ENCODE measurements around the gene BID. TPM values are rescaled to one million over a fixed set of nuclear protein-coding genes. Genes with fewer than 3 reads are reported as not detected.

Gene BID
- total RNA-seq, 1 donor from 2014 or later = 15.9 TPM

DNA sequence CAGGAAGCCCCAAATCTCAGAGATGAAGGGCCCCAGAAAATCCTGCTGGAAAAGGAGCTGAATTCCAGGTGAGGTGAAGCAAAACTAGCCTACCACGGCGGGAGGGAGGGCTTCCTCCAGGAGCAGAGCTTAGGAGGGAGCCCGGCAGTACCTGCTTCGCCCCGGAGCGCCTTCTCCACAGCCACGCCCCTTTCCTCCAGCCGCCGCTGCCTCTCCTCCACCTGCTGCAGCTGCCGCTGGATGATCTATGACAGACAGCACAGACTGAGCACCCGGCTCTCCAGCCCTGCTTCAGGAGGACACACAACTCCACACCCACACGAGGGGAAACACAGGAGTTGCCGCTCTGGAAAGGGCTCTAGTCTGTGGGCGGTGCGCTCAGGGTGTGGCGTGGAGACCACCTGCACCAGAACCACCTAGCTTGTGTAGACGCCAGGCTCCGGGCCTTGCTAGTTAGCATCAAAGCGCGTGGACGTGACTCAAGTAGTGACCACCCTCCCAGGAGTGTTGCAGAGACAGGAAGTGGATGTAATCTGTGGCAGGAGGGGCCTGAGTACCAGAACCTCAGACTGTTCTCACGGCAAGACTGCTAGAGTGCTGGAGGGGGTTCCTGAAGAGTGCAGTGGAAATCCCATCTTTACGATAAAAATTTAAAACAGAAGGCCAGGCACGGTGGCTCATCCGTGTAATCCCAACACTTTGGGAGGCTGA, 34.6 kb upstream of the BID start:
- Mint-ChIP-seq H3K4me3 (ENCODE audit: unreplicated experiment) (no peak overlapping the region), H3K36me3 (ENCODE audit: low read depth) (peaks cover 21% of the 10 kb centered on the region), H3K4me1 (ENCODE audit: low read depth) (no peaks in the 10 kb centered on the region), H3K27ac (ENCODE audit: unreplicated experiment) (no peak overlapping the region), H3K27me3 (ENCODE audit: low read depth) (no peaks in the 10 kb centered on the region), H3K9me3 (ENCODE audit: low read depth) (no peaks in the 10 kb centered on the region)
- TF ChIP-seq, protein P1, sequence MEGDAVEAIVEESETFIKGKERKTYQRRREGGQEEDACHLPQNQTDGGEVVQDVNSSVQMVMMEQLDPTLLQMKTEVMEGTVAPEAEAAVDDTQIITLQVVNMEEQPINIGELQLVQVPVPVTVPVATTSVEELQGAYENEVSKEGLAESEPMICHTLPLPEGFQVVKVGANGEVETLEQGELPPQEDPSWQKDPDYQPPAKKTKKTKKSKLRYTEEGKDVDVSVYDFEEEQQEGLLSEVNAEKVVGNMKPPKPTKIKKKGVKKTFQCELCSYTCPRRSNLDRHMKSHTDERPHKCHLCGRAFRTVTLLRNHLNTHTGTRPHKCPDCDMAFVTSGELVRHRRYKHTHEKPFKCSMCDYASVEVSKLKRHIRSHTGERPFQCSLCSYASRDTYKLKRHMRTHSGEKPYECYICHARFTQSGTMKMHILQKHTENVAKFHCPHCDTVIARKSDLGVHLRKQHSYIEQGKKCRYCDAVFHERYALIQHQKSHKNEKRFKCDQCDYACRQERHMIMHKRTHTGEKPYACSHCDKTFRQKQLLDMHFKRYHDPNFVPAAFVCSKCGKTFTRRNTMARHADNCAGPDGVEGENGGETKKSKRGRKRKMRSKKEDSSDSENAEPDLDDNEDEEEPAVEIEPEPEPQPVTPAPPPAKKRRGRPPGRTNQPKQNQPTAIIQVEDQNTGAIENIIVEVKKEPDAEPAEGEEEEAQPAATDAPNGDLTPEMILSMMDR (IDR thresholded peaks at IDR 0.05) = no peak
- DNase-seq (ENCODE audit: low spot score) = no peak

DNA sequence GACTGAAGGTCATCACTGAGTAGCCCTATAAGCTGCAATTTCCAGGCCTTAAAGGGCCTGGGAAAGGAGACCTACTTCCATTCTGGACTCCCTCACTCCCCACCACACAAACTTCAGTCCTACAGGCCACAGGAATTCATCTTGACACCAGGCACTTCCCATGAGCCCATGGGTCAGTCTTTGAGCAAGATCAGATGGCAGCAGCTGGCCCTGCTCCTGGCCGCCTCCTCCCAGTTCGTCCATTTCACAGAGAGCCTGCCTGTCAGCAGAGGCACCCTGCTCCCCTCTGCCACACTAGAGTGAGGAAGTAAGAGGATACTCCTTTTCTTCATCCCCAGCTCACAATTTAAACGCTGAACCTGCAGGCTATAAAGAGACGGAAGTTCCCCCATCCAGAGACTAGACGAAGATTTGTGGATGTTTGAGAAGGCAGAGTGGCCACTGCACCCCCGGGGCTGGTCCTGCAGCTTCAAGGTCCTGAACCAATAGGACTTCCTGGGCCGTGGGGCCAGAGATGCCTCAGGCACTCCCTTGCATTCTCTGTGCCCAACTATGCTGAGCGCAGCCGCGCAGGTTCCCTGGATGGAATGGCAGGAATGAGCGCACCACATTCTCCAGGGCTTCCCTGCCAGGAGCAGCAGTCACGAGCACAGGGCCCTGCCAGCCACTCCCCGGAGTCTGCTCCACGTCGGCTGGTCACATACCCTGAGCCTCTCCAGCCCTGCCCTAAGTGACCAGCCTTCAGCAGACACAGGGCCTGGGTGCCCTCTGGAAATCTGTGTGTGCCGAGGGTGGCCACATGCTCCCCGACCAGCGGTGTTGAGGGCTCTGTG, 33.5 kb upstream of the BID start:
- H3K4me3 Mint-ChIP-seq (ENCODE audit: unreplicated experiment) = no peak overlapping the region
- DNase-seq (ENCODE audit: low spot score) = no peak
- H3K27me3 Mint-ChIP-seq (ENCODE audit: low read depth) = no peaks in the 10 kb centered on the region
- TF ChIP-seq, protein P1 (IDR thresholded peaks at IDR 0.05) = no peak
- peaks cover 23% of the 10 kb centered on the region for H3K36me3 Mint-ChIP-seq (ENCODE audit: low read depth)
- H3K9me3 Mint-ChIP-seq (ENCODE audit: low read depth) = no peaks in the 10 kb centered on the region
- H3K27ac Mint-ChIP-seq (ENCODE audit: unreplicated experiment) = peak overlapping the region; percentile 18
- no peaks in the 10 kb centered on the region for H3K4me1 Mint-ChIP-seq (ENCODE audit: low read depth)

DNA sequence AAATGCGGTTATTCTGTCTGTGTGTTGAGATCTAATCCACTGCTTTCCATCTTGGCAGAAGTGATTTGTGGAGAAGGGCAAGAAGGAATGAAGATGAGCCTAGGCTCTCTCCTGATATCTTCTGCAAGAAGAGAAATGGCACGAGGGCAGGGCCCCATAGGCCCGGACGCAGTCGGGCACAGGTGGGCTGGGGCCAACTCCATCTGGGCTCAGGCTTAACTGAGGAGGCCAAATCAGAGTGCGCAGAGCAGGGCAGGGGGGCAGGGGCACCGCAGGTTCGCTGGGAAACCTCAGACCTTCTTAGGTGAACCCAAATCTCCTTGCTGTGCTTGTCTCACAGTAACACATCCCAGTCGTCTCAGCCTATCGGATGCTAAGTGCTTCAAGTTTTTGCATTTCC, 32.8 kb upstream of the BID start:
- TF ChIP-seq, protein P1 (IDR thresholded peaks at IDR 0.05) = no peak
- Mint-ChIP-seq H3K4me3 (ENCODE audit: unreplicated experiment) (no peak overlapping the region), H3K9me3 (ENCODE audit: low read depth) (no peaks in the 10 kb centered on the region), H3K36me3 (ENCODE audit: low read depth) (peaks cover 23% of the 10 kb centered on the region), H3K4me1 (ENCODE audit: low read depth) (no peaks in the 10 kb centered on the region), H3K27me3 (ENCODE audit: low read depth) (no peaks in the 10 kb centered on the region), H3K27ac (ENCODE audit: unreplicated experiment) (no peak overlapping the region)
- no peak for DNase-seq (ENCODE audit: low spot score)

DNA sequence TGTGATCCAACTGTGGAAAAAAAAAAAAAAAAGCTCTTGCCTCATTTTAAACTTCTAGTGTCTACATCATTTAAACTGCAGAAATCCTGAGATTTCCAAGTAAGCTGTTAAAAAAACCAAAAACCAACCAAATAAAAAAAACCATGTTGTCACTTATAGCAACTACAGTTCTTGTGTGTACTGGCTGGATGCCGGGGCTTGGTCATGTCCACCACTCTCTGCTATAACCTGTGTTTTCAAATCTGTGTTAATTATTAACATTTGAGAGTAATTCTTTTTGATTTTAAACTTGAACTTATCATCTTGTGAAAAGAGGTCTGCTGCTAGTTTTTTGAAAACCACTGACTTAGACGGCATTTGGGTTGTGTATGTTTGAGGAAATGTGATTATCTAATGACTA, 32.2 kb upstream of the BID start:
- no peak for DNase-seq (ENCODE audit: low spot score)
- peaks cover 23% of the 10 kb centered on the region for H3K36me3 Mint-ChIP-seq (ENCODE audit: low read depth)
- no peaks in the 10 kb centered on the region for H3K4me1 Mint-ChIP-seq (ENCODE audit: low read depth)
- H3K9me3 Mint-ChIP-seq (ENCODE audit: low read depth) = no peaks in the 10 kb centered on the region
- no peak overlapping the region for H3K27ac Mint-ChIP-seq (ENCODE audit: unreplicated experiment)
- TF ChIP-seq, protein P1 (IDR thresholded peaks at IDR 0.05) = no peak
- no peak overlapping the region for H3K4me3 Mint-ChIP-seq (ENCODE audit: unreplicated experiment)
- no peaks in the 10 kb centered on the region for H3K27me3 Mint-ChIP-seq (ENCODE audit: low read depth)

DNA sequence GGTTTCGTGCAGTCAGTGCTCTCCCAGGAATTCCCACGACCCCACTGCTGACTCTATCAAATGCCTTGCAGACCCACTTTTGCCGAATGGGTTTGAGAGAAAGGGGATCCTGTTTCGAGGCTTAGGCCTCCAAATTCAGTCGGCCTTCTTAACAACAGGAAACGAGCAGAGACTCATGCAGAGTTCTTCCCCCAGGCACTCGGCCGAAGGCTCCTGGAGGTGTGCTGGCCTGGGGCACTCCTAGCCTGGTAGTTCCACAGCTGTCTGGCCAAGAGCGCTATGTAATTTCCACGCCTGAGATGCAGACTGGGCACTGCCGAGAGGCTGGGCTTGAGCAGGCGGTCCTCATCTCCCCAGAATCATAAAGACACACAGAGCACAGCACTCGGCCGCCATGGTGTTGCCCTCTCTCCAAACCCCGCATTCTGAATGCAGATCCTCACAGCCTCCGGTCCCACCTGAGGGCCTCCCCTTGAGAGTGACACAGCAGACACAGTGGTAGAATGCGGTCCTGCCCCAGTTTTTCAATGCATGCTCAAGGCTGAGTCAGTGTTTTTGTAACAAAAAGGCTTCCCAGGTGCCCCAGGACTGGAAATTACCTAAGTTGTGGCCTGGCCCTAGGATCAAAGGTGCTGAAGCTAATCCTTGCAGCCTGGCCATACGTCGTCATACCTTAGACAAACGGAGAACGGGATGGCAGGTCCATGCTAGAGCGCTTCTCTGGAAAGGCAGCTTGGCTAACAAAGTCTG, 30.2 kb upstream of the BID start:
- TF ChIP-seq, protein P1 (IDR thresholded peaks at IDR 0.05) = no peak
- Mint-ChIP-seq H3K9me3 (ENCODE audit: low read depth) (no peaks in the 10 kb centered on the region), H3K27ac (ENCODE audit: unreplicated experiment) (no peak overlapping the region), H3K4me1 (ENCODE audit: low read depth) (no peaks in the 10 kb centered on the region), H3K36me3 (ENCODE audit: low read depth) (peaks cover 17% of the 10 kb centered on the region), H3K27me3 (ENCODE audit: low read depth) (no peaks in the 10 kb centered on the region), H3K4me3 (ENCODE audit: unreplicated experiment) (no peak overlapping the region)
- DNase-seq (ENCODE audit: low spot score) = no peak
